Umbilical cord (tissue), 2 donors: ENCODE results near the gene NOL4L. TPM values are rescaled to one million over a fixed set of nuclear protein-coding genes. Genes with fewer than 3 reads are reported as not detected.

ENCODE experiments used
- DNase-seq: peaks from one replicate; pipeline ENCODE4 v3.0.0-alpha.2; 2015; ENCODE audit warnings: low spot score
- total RNA-seq: library from RNA; depleted of rRNA; stranded (reverse); fragments of >200 nt; gene quantifications from one replicate; pipeline ENCODE4 v1.2.3, GENCODE V29; 2014; ENCODE audit warnings: low replicate concordance; ENCODE audit not compliant: insufficient read depth

NOL4L gene
- total RNA-seq, 1 donor from 2014 or later: 6.5 TPM

GRCh38 chr20:32541323-32542258 lies 43.5 kb downstream of the NOL4L start:
- no peak for DNase-seq

- peak; percentile 41 for DNase-seq
These were observed 45.1 kb downstream of the NOL4L start for GRCh38 chr20:32539817-32540675.

- DNase-seq: peak; percentile 66
These were observed 45.9 kb downstream of the NOL4L start for GRCh38 chr20:32539026-32539816.

GRCh38 chr20:32538526-32538939 lies 46.6 kb downstream of the NOL4L start:
- peak; percentile 72 for DNase-seq

GRCh38 chr20:32537657-32538525 lies 47.2 kb downstream of the NOL4L start:
- DNase-seq: no peak

GRCh38 chr20:32536851-32537656 lies 48.1 kb downstream of the NOL4L start:
- no peak for DNase-seq

- peak; percentile 55 for DNase-seq
These were observed 48.9 kb downstream of the NOL4L start for GRCh38 chr20:32535953-32536823.

GRCh38 chr20:32535316-32535952 lies 49.7 kb downstream of the NOL4L start:
- no peak for DNase-seq

- no peak for DNase-seq
These were observed 50.4 kb downstream of the NOL4L start for GRCh38 chr20:32534661-32535240.

- DNase-seq: no peak
These were observed 51.4 kb downstream of the NOL4L start for GRCh38 chr20:32533732-32534131.

GRCh38 chr20:32532246-32532645 lies 52.9 kb downstream of the NOL4L start:
- DNase-seq: no peak

- no peak for DNase-seq
These were observed 56.0 kb downstream of the NOL4L start for GRCh38 chr20:32528905-32529670.

GRCh38 chr20:32528171-32528891 lies 56.8 kb downstream of the NOL4L start:
- peak; percentile 18 for DNase-seq

- DNase-seq: peak; percentile 27
These were observed 57.6 kb downstream of the NOL4L start for GRCh38 chr20:32527447-32528055.

- DNase-seq: no peak
These were observed 58.1 kb downstream of the NOL4L start for GRCh38 chr20:32527052-32527446.

GRCh38 chr20:32526541-32526940 lies 58.6 kb downstream of the NOL4L start:
- DNase-seq: no peak
